HepG2 (cell line): ENCODE measurements around the gene GDF15. TPM values are rescaled to one million over a fixed set of nuclear protein-coding genes. Genes with fewer than 3 reads are reported as not detected.

Source experiments
- ATM ChIP-seq: fragments of 450-650 bp; IDR thresholded peaks from 2 replicates; pipeline ENCODE4 v1.7.1; 2017; ENCODE audit warnings: mild to moderate bottlenecking, borderline replicate concordance
- FOXK1 ChIP-seq: sonication (generic); formaldehyde crosslinking; IDR thresholded peaks from 2 replicates; pipeline ENCODE4 v1.4.0; 2020; ENCODE audit warnings: low read depth, missing genetic modification reagents, borderline replicate concordance
- GATAD2A ChIP-seq: IDR thresholded peaks from 2 replicates; pipeline ENCODE4 v1.6.1; 2016
- PAWR ChIP-seq: sonication (generic); formaldehyde crosslinking; IDR thresholded peaks from 2 replicates; pipeline ENCODE4 v1.4.0; 2020; ENCODE audit warnings: missing genetic modification reagents, mild to moderate bottlenecking, borderline replicate concordance
- POLR2A ChIP-seq, 2 experiments: IDR thresholded peaks; 2 replicates each; pipeline ENCODE4 v1.6.1; 2011; ENCODE audit warnings: low read depth in 2 of 2, low read length in 2 of 2, mild to moderate bottlenecking in 1 of 2, moderate library complexity in 1 of 2; ENCODE audit not compliant: insufficient read depth in 1 of 2
- RFXANK ChIP-seq: IDR thresholded peaks from 2 replicates; pipeline ENCODE4 v1.6.1; 2016
- SMARCC2 ChIP-seq: fragments of 450-650 bp; IDR thresholded peaks from 2 replicates; pipeline ENCODE4 v1.6.1; 2017; ENCODE audit warnings: antibody characterized with exemption, mild to moderate bottlenecking
- STAG1 ChIP-seq: sonication (generic); formaldehyde crosslinking; IDR thresholded peaks from 2 replicates; pipeline ENCODE4 v1.4.0; 2020; ENCODE audit warnings: missing genetic modification reagents
- ZBTB7B ChIP-seq: sonication (generic); formaldehyde crosslinking; IDR thresholded peaks from 2 replicates; pipeline ENCODE4 v1.4.0; 2020; ENCODE audit warnings: missing genetic modification reagents
- ZFP82 ChIP-seq: sonication (generic); formaldehyde crosslinking; IDR thresholded peaks from 2 replicates; pipeline ENCODE4 v1.5.1; 2020; ENCODE audit warnings: mild to moderate bottlenecking, missing genetic modification reagents, borderline replicate concordance
- ZNF205 ChIP-seq: IDR thresholded peaks from 2 replicates; pipeline ENCODE4 v1.6.1; 2018; ENCODE audit warnings: missing biosample characterization, missing genetic modification reagents
- ZNF383 ChIP-seq: sonication (generic); formaldehyde crosslinking; IDR thresholded peaks from 2 replicates; pipeline ENCODE4 v1.4.0; 2020; ENCODE audit warnings: missing genetic modification reagents, mild to moderate bottlenecking, borderline replicate concordance
- ZNF598 ChIP-seq: sonication (generic); formaldehyde crosslinking; IDR thresholded peaks from 2 replicates; pipeline ENCODE4 v1.5.1; 2020; ENCODE audit warnings: mild to moderate bottlenecking, missing genetic modification reagents, borderline replicate concordance
- polyA plus RNA-seq, 8 experiments: library from polyadenylated mRNA; depleted of rRNA in 3 of 8; stranded (reverse) in 7 of 8; unstranded in 1 of 8; fragments of >200 nt; fragmentation: Illumina TruSeq in 4 of 8; extraction: Trizol in 4 of 8; gene quantifications; 2 replicates each; pipeline versions ENCODE4 v1.2.1 to v1.2.3, GENCODE V29; 2011 to 2016; ENCODE audit warnings: low read depth in 4 of 8, missing spikeins in 1 of 8, mixed read lengths in 1 of 8; ENCODE audit not compliant: insufficient read depth in 1 of 8
- total RNA-seq, 5 experiments: library from RNA; depleted of rRNA; stranded (reverse); fragments of >200 nt; fragmentation: Illumina TruSeq; extraction: Trizol; gene quantifications; 2 replicates each; pipeline ENCODE4 v1.2.3, GENCODE V29; 2016; ENCODE audit warnings: low read depth in 1 of 5
- TF ChIP-seq, protein P1 (sequence below): sonication (generic); formaldehyde crosslinking; IDR thresholded peaks from 2 replicates; pipeline ENCODE4 v1.5.1; 2020; ENCODE audit warnings: missing genetic modification reagents, mild to moderate bottlenecking, borderline replicate concordance
- TF ChIP-seq, protein P2 (sequence below): sonication (generic); formaldehyde crosslinking; IDR thresholded peaks from 2 replicates; pipeline ENCODE4 v1.4.0; 2020; ENCODE audit warnings: mild to moderate bottlenecking, missing genetic modification reagents, borderline replicate concordance
- TF ChIP-seq, protein P3 (sequence below), 2 experiments: IDR thresholded peaks; 2 replicates each; pipeline ENCODE4 v1.6.1; 2011 to 2012; ENCODE audit warnings: low read length in 2 of 2, borderline replicate concordance in 1 of 2, low read depth in 1 of 2, mild to moderate bottlenecking in 1 of 2, moderate library complexity in 1 of 2
- TF ChIP-seq, protein P4 (sequence below): sonication (generic); formaldehyde crosslinking; IDR thresholded peaks from 2 replicates; pipeline ENCODE4 v1.9.0; 2021; ENCODE audit warnings: missing genetic modification reagents, mild to moderate bottlenecking, borderline replicate concordance

GDF15 gene
- total and polyA plus RNA-seq, 2 of the 13 experiments (the other 11 are each of a cell fraction or from before 2014, with no cell fraction given) = 146 to 422 TPM

DNA sequence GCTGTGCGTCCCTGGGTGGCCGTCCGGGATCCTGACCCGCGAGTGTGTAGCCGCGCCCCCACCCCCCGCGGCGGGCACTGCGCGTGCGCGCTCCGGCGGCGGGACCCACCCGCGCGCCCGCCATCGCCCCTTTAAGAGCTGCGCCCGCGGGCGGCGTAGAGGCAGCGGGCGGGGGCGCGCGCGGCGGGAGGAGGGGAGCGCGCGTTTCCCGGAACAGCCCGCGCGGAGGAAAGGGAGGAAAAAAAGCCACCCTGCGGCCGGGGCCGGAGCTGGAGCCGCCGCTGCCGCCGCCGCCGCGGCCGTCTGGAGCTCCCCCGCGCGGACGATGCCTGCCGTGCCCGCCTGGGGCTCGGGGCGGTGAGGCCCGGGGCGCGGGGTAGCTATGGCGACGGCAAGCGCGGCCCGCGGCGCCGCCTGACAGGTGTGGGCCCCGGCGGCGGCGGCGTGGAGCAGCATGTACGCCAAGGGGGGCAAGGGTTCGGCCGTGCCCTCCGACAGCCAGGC is 33.3 kb downstream of the GDF15 start, which contains the start of gene SSBP4 (continued):
- TF ChIP-seq ATM = no peak
- TF ChIP-seq ZNF383 (CRISPR knock-in tag) = no peak
- no peak for TF ChIP-seq ZNF598 (CRISPR knock-in tag)
- no peak for TF ChIP-seq FOXK1 (CRISPR knock-in tag)
- TF ChIP-seq, protein P1, sequence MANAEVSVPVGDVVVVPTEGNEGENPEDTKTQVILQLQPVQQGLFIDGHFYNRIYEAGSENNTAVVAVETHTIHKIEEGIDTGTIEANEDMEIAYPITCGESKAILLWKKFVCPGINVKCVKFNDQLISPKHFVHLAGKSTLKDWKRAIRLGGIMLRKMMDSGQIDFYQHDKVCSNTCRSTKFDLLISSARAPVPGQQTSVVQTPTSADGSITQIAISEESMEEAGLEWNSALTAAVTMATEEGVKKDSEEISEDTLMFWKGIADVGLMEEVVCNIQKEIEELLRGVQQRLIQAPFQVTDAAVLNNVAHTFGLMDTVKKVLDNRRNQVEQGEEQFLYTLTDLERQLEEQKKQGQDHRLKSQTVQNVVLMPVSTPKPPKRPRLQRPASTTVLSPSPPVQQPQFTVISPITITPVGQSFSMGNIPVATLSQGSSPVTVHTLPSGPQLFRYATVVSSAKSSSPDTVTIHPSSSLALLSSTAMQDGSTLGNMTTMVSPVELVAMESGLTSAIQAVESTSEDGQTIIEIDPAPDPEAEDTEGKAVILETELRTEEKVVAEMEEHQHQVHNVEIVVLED (CRISPR knock-in tag) = no peak
- no peak for TF ChIP-seq ZBTB7B (CRISPR knock-in tag)
- peak; percentile 49 for TF ChIP-seq STAG1 (CRISPR knock-in tag)
- TF ChIP-seq GATAD2A (CRISPR knock-in tag) = no peak
- no peak for TF ChIP-seq PAWR
- 0 out of 2 replicates have a peak, but pooled peaks have one; percentile 27 for TF ChIP-seq ZNF205 (CRISPR knock-in tag)
- TF ChIP-seq, protein P2, sequence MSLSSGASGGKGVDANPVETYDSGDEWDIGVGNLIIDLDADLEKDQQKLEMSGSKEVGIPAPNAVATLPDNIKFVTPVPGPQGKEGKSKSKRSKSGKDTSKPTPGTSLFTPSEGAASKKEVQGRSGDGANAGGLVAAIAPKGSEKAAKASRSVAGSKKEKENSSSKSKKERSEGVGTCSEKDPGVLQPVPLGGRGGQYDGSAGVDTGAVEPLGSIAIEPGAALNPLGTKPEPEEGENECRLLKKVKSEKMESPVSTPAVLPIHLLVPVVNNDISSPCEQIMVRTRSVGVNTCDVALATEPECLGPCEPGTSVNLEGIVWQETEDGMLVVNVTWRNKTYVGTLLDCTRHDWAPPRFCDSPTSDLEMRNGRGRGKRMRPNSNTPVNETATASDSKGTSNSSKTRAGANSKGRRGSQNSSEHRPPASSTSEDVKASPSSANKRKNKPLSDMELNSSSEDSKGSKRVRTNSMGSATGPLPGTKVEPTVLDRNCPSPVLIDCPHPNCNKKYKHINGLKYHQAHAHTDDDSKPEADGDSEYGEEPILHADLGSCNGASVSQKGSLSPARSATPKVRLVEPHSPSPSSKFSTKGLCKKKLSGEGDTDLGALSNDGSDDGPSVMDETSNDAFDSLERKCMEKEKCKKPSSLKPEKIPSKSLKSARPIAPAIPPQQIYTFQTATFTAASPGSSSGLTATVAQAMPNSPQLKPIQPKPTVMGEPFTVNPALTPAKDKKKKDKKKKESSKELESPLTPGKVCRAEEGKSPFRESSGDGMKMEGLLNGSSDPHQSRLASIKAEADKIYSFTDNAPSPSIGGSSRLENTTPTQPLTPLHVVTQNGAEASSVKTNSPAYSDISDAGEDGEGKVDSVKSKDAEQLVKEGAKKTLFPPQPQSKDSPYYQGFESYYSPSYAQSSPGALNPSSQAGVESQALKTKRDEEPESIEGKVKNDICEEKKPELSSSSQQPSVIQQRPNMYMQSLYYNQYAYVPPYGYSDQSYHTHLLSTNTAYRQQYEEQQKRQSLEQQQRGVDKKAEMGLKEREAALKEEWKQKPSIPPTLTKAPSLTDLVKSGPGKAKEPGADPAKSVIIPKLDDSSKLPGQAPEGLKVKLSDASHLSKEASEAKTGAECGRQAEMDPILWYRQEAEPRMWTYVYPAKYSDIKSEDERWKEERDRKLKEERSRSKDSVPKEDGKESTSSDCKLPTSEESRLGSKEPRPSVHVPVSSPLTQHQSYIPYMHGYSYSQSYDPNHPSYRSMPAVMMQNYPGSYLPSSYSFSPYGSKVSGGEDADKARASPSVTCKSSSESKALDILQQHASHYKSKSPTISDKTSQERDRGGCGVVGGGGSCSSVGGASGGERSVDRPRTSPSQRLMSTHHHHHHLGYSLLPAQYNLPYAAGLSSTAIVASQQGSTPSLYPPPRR = 0 out of 2 replicates have a peak, but pooled peaks have one; percentile 14
- peak; percentile 35; the same call in 1 of the 2 replicates for TF ChIP-seq ZFP82
- no peak for TF ChIP-seq SMARCC2
- TF ChIP-seq, protein P3, sequence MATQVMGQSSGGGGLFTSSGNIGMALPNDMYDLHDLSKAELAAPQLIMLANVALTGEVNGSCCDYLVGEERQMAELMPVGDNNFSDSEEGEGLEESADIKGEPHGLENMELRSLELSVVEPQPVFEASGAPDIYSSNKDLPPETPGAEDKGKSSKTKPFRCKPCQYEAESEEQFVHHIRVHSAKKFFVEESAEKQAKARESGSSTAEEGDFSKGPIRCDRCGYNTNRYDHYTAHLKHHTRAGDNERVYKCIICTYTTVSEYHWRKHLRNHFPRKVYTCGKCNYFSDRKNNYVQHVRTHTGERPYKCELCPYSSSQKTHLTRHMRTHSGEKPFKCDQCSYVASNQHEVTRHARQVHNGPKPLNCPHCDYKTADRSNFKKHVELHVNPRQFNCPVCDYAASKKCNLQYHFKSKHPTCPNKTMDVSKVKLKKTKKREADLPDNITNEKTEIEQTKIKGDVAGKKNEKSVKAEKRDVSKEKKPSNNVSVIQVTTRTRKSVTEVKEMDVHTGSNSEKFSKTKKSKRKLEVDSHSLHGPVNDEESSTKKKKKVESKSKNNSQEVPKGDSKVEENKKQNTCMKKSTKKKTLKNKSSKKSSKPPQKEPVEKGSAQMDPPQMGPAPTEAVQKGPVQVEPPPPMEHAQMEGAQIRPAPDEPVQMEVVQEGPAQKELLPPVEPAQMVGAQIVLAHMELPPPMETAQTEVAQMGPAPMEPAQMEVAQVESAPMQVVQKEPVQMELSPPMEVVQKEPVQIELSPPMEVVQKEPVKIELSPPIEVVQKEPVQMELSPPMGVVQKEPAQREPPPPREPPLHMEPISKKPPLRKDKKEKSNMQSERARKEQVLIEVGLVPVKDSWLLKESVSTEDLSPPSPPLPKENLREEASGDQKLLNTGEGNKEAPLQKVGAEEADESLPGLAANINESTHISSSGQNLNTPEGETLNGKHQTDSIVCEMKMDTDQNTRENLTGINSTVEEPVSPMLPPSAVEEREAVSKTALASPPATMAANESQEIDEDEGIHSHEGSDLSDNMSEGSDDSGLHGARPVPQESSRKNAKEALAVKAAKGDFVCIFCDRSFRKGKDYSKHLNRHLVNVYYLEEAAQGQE (IDR thresholded peaks at IDR 0.05; ENCODE audit: borderline replicate concordance in 1 of 2, low read depth in 1 of 2, low read length in 2 of 2) = no peak
- no peak for TF ChIP-seq POLR2A (IDR thresholded peaks at IDR 0.05; ENCODE audit: insufficient read depth in 1 of 2, low read depth in 2 of 2, low read length in 2 of 2)
- TF ChIP-seq, protein P4, sequence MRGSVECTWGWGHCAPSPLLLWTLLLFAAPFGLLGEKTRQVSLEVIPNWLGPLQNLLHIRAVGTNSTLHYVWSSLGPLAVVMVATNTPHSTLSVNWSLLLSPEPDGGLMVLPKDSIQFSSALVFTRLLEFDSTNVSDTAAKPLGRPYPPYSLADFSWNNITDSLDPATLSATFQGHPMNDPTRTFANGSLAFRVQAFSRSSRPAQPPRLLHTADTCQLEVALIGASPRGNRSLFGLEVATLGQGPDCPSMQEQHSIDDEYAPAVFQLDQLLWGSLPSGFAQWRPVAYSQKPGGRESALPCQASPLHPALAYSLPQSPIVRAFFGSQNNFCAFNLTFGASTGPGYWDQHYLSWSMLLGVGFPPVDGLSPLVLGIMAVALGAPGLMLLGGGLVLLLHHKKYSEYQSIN = no peak
- TF ChIP-seq RFXANK (CRISPR knock-in tag) = no peak
